H9 (cell line): Measurements from ENCODE around the gene AP2A1. TPM values are rescaled to one million over a fixed set of nuclear protein-coding genes. Genes with fewer than 3 reads are reported as not detected.
A peak's percentile ranks its signal among the peaks of the same experiment; 100 is the strongest.

Experiments
- DNase-seq: peaks from one replicate; pipeline ENCODE4 v3.0.0-alpha.2; 2017
- H2AFZ ChIP-seq: one replicate; pipeline ENCODE4 v1.6.1; 2013; ENCODE audit warnings: mild to moderate bottlenecking, low read length, control low read depth, moderate library complexity
- H2AK5ac ChIP-seq: 2 replicates; pipeline ENCODE4 v1.6.1; 2013; ENCODE audit warnings: low read length, control low read depth, mixed read lengths; ENCODE audit not compliant: insufficient read length
- H2BK120ac ChIP-seq: one replicate; pipeline ENCODE4 v1.6.1; 2013; ENCODE audit warnings: low read depth, mild to moderate bottlenecking, low read length, control low read depth, inconsistent platforms; ENCODE audit not compliant: poor library complexity, severe bottlenecking
- H2BK12ac ChIP-seq: 2 replicates; pipeline ENCODE4 v1.6.1; 2013; ENCODE audit warnings: low read length, control low read depth, mixed read lengths, low read depth; ENCODE audit not compliant: insufficient read length
- H2BK15ac ChIP-seq: 2 replicates; pipeline ENCODE4 v1.6.1; 2013; ENCODE audit warnings: low read depth, low read length, control low read depth
- H2BK20ac ChIP-seq: one replicate; pipeline ENCODE4 v1.6.1; 2013; ENCODE audit warnings: low read depth, mild to moderate bottlenecking, low read length, control low read depth, inconsistent platforms; ENCODE audit not compliant: poor library complexity, severe bottlenecking
- H2BK5ac ChIP-seq: 2 replicates; pipeline ENCODE4 v1.6.1; 2013; ENCODE audit warnings: low read length, control low read depth, mixed read lengths; ENCODE audit not compliant: insufficient read length
- H3K14ac ChIP-seq: 2 replicates; pipeline ENCODE4 v1.6.1; 2013; ENCODE audit warnings: low read length, control low read depth; ENCODE audit not compliant: insufficient read depth
- H3K18ac ChIP-seq: 2 replicates; pipeline ENCODE4 v1.6.1; 2013; ENCODE audit warnings: low read depth, mild to moderate bottlenecking, mixed read lengths, low read length, control low read depth; ENCODE audit not compliant: insufficient read length
- H3K23ac ChIP-seq: 2 replicates; pipeline ENCODE4 v1.6.1; 2013; ENCODE audit warnings: low read length, control low read depth, mixed read lengths, low read depth; ENCODE audit not compliant: insufficient read length
- H3K23me2 ChIP-seq: 2 replicates; pipeline ENCODE4 v1.6.1; 2013; ENCODE audit warnings: low read depth, mild to moderate bottlenecking, mixed read lengths, low read length, control low read depth; ENCODE audit not compliant: insufficient read length, poor library complexity, severe bottlenecking
- H3K27ac ChIP-seq: 2 replicates; pipeline ENCODE4 v1.5.1; 2013; ENCODE audit warnings: low read length, control low read depth, mixed read lengths, low read depth; ENCODE audit not compliant: insufficient read length
- H3K27me3 ChIP-seq: 2 replicates; pipeline ENCODE4 v1.6.1; 2013; ENCODE audit warnings: low read length, control low read depth, inconsistent platforms; ENCODE audit not compliant: insufficient read depth
- H3K4ac ChIP-seq: 2 replicates; pipeline ENCODE4 v1.6.1; 2013; ENCODE audit warnings: low read depth, mild to moderate bottlenecking, control low read depth, inconsistent platforms, low read length, moderate library complexity
- H3K4me1 ChIP-seq: 2 replicates; pipeline ENCODE4 v1.6.1; 2013; ENCODE audit warnings: low read length, control low read depth, inconsistent platforms; ENCODE audit not compliant: insufficient read depth
- H3K4me2 ChIP-seq: 2 replicates; pipeline ENCODE4 v1.6.1; 2013; ENCODE audit warnings: low read length, control low read depth, mixed read lengths; ENCODE audit not compliant: insufficient read length, insufficient read depth
- H3K56ac ChIP-seq: 2 replicates; pipeline ENCODE4 v1.6.1; 2013; ENCODE audit warnings: low read depth, mild to moderate bottlenecking, mixed read lengths, low read length, control low read depth; ENCODE audit not compliant: insufficient read length
- H3K79me1 ChIP-seq: 2 replicates; pipeline ENCODE4 v1.6.1; 2013; ENCODE audit warnings: low read depth, mild to moderate bottlenecking, moderate library complexity, low read length, control low read depth, inconsistent platforms; ENCODE audit not compliant: insufficient read depth, poor library complexity, severe bottlenecking
- H3K79me2 ChIP-seq: 2 replicates; pipeline ENCODE4 v1.6.1; 2013; ENCODE audit warnings: low read length, control low read depth, inconsistent platforms; ENCODE audit not compliant: insufficient read depth
- H3K9ac ChIP-seq: 2 replicates; pipeline ENCODE4 v1.6.1; 2013; ENCODE audit warnings: low read length, control low read depth, mixed read lengths; ENCODE audit not compliant: insufficient read length; ENCODE audit errors: extremely low read depth
- H3K9me3 ChIP-seq: one replicate; pipeline ENCODE4 v1.6.1; 2013; ENCODE audit warnings: low read depth, low read length, inconsistent platforms; ENCODE audit not compliant: control insufficient read depth
- H3T11ph ChIP-seq: one replicate; pipeline ENCODE4 v1.6.1; 2013; ENCODE audit warnings: mild to moderate bottlenecking, low read length, control low read depth, inconsistent platforms
- H4K20me1 ChIP-seq: one replicate; pipeline ENCODE4 v1.6.1; 2013; ENCODE audit not compliant: control insufficient read depth, insufficient read length, insufficient read depth
- H4K5ac ChIP-seq: 2 replicates; pipeline ENCODE4 v1.6.1; 2013; ENCODE audit warnings: low read depth, mild to moderate bottlenecking, mixed read lengths, low read length, control low read depth; ENCODE audit not compliant: insufficient read length
- H4K8ac ChIP-seq: replicated peaks from 2 replicates; pipeline ENCODE4 v1.6.1; 2013; ENCODE audit warnings: low read length, control low read depth, mixed read lengths, low read depth; ENCODE audit not compliant: insufficient read length
- H4K91ac ChIP-seq: 2 replicates; pipeline ENCODE4 v1.6.1; 2013; ENCODE audit warnings: low read depth, mild to moderate bottlenecking, moderate library complexity, mixed read lengths, low read length, control low read depth; ENCODE audit not compliant: insufficient read length
- H3K27ac Mint-ChIP-seq, 3 experiments: 2 replicates in 2 of 3; 3 replicates in 1 of 3; pipeline ENCODE4 v1.8.0; 2020 to 2021; ENCODE audit warnings: mixed read lengths in 3 of 3, mild to moderate bottlenecking in 1 of 3, moderate library complexity in 1 of 3
- H3K27me3 Mint-ChIP-seq: 2 replicates; pipeline ENCODE4 v1.8.0; 2021; ENCODE audit warnings: low read depth, mild to moderate bottlenecking, moderate library complexity, mixed read lengths
- H3K36me3 Mint-ChIP-seq, 3 experiments: 2 replicates in 2 of 3; 3 replicates in 1 of 3; pipeline ENCODE4 v1.8.0; 2020 to 2021; ENCODE audit warnings: low read depth in 3 of 3, mixed read lengths in 3 of 3; ENCODE audit not compliant: insufficient read depth in 1 of 3
- H3K4me1 Mint-ChIP-seq, 2 experiments: 2 replicates each; pipeline ENCODE4 v1.8.0; 2020; ENCODE audit warnings: mixed read lengths in 2 of 2
- H3K4me3 Mint-ChIP-seq, 2 experiments: 2 replicates in 1 of 2; 3 replicates in 1 of 2; pipeline ENCODE4 v1.8.0; 2020 to 2021; ENCODE audit warnings: mild to moderate bottlenecking in 2 of 2, mixed read lengths in 2 of 2, moderate library complexity in 1 of 2
- H3K9me3 Mint-ChIP-seq, 2 experiments: 2 replicates in 1 of 2; 3 replicates in 1 of 2; pipeline ENCODE4 v1.8.0; 2020; ENCODE audit warnings: mild to moderate bottlenecking in 2 of 2, mixed read lengths in 2 of 2, moderate library complexity in 1 of 2
- WGBS: extraction: QIAGEN DNeasy Blood & Tissue Kit; methylation state at CpG from one replicate; pipeline ENCODE4 v1.1.7; 2013; ENCODE audit warnings: missing lambda C conversion rate, low lambda C conversion rate, mixed read lengths; ENCODE audit not compliant: insufficient read length; ENCODE audit errors: extremely low coverage; 5-methylcytosine and 5-hydroxymethylcytosine counted together
- total RNA-seq: library from RNA; stranded (reverse); gene quantifications from 2 replicates; pipeline ENCODE4 v1.2.1, GENCODE V29; 2021
- TF ChIP-seq, protein P1 (sequence below): fragments of 200-600 bp; sonication (generic); conservative IDR thresholded peaks from 3 replicates; pipeline ENCODE4 v1.8.0; 2021; ENCODE audit warnings: antibody characterized with exemption, mild to moderate bottlenecking

AP2A1 gene
- total RNA-seq, 1 experiment from 2014 or later, result 108 TPM

DNA sequence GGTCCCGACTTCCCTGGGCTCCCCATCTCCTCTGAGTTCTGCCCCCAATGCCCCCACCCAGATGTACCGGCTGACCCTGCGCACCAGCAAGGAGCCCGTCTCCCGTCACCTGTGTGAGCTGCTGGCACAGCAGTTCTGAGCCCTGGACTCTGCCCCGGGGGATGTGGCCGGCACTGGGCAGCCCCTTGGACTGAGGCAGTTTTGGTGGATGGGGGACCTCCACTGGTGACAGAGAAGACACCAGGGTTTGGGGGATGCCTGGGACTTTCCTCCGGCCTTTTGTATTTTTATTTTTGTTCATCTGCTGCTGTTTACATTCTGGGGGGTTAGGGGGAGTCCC, 39.8 kb downstream of the AP2A1 start:
- Histone ChIP-seq H2BK5ac (no peak overlapping the region), H3K27me3 (no peaks in the 10 kb centered on the region), H3K79me1 (no peaks in the 10 kb centered on the region), H4K91ac (no peak overlapping the region), H4K20me1 (no peaks in the 10 kb centered on the region), H2AFZ (no peak overlapping the region), H3K56ac (no peak overlapping the region), H2AK5ac (no peak overlapping the region), H3K9ac (no peak overlapping the region), H4K8ac (no peak overlapping the region), H3K4me1 (no peaks in the 10 kb centered on the region; the same call in 1 of the 2 replicates), H3K27ac (no peak overlapping the region), H3K23ac (no peak overlapping the region), H3T11ph (no peak overlapping the region), H4K5ac (no peak overlapping the region), H2BK15ac (no peak overlapping the region), H3K23me2 (peaks cover 8% of the 10 kb centered on the region), H3K18ac (no peak overlapping the region), H3K4ac (no peak overlapping the region), H2BK20ac (no peak overlapping the region), H3K4me2 (no peak overlapping the region), H3K79me2 (no peaks in the 10 kb centered on the region), H2BK12ac (no peak overlapping the region), H3K14ac (no peak overlapping the region), H3K9me3 (no peaks in the 10 kb centered on the region), H2BK120ac (no peak overlapping the region)
- Mint-ChIP-seq H3K27ac (peak overlapping the region in 1 of 3 experiments; percentile 78; a peak in 1 of 7 replicates), H3K36me3 (peaks cover 22 to 40% (median 39%) of the 10 kb centered on the region in 3 experiments; a peak in 6 of 7 replicates), H3K27me3 (peaks cover 7% of the 10 kb centered on the region), H3K4me3 (no peak overlapping the region; a peak in 1 of 5 replicates), H3K9me3 (no peaks in the 10 kb centered on the region; a peak in 2 of 5 replicates), H3K4me1 (peaks cover 14 to 36% of the 10 kb centered on the region in 2 experiments)
- no peak for DNase-seq
- TF ChIP-seq, protein P1, sequence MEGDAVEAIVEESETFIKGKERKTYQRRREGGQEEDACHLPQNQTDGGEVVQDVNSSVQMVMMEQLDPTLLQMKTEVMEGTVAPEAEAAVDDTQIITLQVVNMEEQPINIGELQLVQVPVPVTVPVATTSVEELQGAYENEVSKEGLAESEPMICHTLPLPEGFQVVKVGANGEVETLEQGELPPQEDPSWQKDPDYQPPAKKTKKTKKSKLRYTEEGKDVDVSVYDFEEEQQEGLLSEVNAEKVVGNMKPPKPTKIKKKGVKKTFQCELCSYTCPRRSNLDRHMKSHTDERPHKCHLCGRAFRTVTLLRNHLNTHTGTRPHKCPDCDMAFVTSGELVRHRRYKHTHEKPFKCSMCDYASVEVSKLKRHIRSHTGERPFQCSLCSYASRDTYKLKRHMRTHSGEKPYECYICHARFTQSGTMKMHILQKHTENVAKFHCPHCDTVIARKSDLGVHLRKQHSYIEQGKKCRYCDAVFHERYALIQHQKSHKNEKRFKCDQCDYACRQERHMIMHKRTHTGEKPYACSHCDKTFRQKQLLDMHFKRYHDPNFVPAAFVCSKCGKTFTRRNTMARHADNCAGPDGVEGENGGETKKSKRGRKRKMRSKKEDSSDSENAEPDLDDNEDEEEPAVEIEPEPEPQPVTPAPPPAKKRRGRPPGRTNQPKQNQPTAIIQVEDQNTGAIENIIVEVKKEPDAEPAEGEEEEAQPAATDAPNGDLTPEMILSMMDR, result no peak
- WGBS, result no CpG with 5 or more reads among the region's 8 CpGs
